IPS DF 4.7 (cell line): ENCODE results near the gene PDE3A.

Source experiments
- DNase-seq: peaks from one replicate; pipeline ENCODE4 v3.0.0-alpha.2; 2013; ENCODE audit warnings: low spot score; ENCODE audit errors: extremely low read depth

Gene PDE3A

DNA sequence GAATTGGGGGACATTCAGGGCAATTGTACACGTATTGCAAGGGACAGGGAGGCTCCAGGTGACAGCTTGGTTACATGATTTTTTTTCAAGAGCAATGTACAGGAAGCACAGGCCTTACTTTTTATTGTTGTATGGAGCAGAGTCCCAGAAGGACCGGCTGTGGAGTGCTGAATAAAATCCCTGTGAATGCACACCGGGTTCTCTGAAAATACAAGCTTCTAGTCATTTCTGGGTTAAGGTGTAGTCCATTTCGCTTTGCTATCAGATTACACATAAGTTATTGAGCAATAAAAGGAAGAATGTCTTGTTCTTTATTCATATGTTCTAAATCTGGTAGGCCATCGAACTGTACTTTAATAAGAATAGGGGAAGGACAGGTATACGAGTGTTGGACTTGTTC, 52.2 kb downstream of the PDE3A start:
- no peak for DNase-seq

DNA sequence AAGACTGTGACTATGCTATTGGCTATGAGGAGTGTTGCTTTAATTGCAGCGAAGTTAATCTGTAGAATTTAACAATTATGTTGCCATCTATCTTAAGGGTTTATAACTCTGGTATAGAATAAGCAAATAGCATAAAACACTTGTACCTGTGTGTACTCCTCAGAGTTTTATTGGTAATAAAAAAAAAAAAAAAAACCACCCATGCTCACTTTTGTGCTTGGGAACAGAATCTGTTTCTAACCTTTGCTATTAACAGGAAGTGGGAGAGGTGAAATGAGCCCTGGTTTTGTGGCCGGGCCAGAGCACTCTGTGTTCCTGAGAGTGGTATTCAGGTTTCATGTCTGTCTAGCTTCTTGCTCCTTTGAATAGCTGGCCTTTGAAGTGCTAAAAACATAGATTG, 53.1 kb downstream of the PDE3A start:
- no peak for DNase-seq

DNA sequence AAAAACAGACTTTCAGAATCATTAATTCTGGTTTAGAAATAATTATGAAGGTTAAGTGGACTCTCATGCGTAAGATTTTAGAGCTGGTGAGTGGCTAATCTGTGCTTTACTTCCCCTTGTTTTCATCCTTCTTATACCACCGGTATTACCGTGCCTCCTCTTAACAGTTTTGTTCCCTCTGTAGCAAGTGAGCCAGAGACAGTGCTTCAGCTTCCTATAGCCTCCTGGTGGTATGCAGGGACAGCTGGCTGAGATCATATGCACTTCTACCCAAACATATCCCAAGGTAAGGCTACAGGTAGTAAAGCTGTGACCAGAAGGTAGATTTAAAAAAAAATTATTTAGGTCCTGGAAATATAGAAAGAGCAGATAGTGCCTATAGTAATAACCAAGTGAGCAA, 55.2 kb downstream of the PDE3A start:
- no peak for DNase-seq

DNA sequence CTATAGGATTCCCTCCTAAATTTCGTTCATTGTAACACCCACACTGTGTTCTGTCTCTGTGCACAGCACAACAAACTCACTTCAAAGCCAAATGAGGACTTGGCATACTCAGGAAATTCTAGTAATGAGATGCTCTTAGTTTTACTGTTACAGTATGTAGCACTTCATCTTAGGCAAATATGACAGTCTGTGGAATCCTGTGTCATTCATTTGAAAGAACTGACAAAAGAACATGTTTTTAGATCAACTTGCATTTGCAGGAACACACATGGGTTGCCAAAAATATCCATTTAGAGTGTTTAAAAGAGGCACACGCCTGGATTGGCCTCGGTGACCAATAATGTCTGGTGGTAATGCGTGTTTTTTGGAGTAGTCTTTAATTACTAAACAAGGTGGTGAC, 56.5 kb downstream of the PDE3A start:
- no peak for DNase-seq

DNA sequence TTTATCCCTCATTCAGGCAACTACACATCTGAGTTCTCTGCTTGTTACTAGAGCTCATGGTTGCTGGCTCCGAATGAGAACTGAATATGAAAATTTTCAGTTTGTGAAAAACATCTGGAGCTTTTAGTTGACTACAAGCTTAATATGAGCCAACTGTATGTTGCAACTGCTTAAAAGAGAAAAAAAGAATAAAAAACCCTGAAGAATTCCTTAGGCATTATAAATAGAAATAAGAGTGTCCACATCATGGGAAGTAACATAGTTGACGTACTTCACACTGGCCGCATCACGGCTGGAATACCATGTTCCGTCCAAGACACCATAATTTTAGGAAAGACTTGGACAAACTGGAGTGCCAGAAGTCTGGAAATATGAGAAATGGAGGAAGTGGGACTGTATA, 57.9 kb downstream of the PDE3A start:
- no peak for DNase-seq

DNA sequence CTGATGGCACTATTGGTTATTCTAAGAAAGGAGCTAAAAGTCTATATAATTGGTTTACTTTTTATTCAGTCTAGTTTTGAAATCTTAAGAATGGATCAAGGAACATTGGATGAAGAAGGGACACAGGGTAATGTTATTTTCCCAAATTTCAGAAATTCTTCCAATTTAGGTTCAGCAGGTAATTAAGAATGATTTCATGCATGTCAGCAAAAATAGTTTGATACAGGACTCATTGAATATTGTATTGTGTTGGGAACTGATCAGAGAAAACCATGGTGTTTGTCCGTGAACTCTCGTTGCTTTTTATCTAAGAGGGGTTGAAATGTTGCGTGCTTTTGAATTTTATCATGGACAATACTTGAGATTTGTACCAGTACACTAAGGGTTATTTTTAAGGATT, 58.6 kb downstream of the PDE3A start:
- DNase-seq: no peak

DNA sequence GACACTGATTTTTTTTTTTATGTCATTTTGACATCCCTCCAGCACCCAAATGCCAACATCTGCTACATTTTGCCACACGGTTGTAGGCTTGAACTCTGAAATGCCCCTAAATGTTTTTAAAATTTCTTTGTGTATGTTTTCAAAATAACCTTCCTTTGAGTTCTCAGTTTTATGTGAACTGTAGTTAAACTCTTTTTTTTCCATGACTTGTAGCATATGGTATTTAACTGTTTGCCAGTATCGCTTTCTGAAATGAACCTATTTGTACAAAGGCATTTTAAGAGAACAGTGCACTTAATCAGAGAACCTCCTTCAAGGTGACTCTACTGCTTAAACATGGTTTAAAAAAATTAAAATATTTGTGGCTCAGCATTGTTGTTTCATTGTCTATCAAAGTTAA, 61.5 kb downstream of the PDE3A start:
- no peak for DNase-seq

DNA sequence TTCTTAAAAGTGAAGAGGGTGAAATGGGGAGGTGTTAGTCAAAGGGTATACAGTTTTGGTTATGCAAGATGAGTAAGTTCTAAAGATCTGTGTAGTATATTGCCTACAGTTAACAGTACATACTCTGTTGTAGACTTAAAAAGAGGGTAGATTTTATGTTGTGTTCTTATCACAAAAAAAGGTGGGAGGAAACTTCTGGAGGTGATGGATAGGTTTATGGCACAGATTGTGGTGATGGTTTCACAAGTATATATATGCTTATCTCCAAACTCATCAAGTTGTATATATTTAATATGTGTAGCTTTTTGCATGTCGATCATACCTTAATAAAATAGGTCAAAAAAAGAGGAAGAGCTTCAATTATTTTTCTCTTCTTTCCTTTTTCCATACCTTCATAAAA, 64.0 kb downstream of the PDE3A start:
- DNase-seq: no peak

DNA sequence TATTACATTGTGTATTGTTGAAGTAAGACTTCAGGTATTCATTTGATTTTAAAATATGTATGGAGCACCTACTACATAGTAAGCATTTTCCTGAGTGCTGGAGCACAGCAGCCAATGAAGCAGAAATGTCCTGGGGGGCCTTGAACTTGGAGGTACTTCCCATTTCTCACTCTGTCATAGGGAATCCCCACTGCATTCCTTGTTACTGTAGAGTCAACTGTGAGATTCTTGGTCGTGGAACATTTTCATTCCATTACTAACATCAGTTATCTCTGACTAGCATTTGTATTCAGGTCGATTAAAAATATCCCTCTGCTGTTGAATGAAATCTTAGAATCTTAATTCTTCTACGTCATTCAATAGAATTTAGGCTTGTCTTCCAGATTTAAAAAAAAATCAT, 66.7 kb downstream of the PDE3A start:
- no peak for DNase-seq

DNA sequence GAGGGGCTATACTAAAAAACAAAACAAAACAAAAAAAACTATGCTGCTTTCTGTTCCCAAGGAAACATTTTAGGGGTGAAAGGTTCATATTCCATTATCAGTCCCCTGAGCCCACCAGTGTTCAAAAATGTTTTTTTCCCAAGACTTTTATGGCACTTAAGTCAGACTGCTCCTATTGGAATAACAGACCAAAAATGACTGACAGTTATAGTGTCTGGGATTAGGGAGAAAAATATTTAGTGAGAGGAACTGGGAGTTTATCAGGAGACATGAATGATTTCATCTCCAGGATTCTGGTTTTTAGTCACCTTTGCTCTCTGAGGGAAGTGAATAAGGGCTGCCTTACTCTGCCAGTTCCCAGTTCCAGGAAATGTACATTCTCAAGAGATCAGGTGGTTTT, 68.0 kb downstream of the PDE3A start:
- DNase-seq: no peak

DNA sequence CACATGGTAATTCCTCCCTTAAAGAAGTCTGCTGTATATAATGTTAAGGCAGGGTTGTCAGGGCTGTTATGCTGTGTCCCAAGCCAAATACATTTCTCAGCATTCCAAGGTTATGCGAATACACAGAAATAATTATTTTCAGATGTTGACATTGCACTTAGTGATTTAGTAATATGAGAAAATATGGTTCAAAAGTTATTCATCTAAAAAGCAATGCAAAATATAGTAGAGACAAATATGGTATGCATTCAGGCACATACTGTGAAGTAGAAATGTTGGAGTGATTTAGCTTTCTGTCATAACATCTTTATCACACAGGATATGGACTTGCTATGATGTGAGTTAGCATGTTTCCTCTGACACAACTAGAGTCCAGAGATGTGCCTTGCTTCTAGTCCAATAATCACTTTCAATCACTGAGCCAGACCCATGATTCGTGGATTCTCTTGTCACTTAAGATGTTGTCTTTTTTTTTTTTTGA, 70.0 kb downstream of the PDE3A start:
- DNase-seq: no peak

DNA sequence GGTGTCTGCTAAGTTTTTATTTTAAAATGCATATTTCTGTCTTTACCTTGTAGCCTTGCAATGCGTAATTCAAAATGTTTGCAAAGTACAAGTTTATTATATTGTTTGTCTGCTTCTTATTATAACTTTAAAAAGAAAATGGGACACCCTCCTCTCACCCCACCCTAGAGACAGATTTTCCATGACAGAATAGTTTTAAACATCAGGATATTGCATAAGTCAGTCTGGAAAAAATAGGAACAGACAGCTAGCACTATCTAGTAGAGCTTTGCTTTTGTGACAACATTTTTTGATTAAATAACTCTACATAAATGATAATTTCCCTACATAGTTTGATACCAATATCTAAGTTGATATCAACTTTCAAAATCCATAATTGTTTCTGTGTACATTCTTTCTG, 71.3 kb downstream of the PDE3A start:
- DNase-seq: no peak

DNA sequence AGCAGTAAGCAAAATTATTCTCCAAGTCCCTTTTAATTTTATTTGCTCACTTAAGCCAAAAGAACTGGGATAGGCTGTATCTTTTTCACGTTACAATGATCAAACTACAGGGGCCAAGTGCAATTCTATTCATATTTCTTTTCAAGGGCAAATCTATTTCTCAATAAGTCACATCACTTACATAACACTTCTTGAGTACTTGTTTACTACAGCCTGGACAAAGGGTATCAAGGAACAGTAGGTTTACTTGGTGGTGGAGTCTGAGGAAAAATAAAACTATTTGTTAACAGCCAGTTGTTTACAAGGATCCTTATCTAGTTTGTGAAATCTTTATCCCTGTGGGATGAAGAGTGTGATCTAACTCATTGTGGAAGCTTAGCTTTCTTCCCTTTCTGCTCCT, 72.1 kb downstream of the PDE3A start:
- DNase-seq: no peak

DNA sequence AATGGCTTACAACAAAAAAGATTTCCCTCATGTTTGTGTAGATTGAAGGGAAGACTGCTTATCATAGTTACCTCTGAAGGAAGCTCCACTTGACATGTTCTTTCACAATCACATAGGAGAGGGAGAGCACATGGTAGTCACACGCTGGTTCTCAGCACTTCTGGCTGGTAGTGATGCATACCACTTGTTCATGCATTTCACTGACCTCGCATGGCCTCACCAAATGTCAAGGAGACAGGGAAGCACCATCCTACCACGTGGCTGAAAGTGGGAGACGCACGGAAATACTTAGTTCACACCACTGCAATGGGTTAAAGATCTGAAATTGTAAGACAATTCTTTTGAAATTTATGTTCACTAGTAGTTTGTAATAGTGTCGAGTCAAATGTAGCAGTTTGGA, 74.0 kb downstream of the PDE3A start:
- no peak for DNase-seq

DNA sequence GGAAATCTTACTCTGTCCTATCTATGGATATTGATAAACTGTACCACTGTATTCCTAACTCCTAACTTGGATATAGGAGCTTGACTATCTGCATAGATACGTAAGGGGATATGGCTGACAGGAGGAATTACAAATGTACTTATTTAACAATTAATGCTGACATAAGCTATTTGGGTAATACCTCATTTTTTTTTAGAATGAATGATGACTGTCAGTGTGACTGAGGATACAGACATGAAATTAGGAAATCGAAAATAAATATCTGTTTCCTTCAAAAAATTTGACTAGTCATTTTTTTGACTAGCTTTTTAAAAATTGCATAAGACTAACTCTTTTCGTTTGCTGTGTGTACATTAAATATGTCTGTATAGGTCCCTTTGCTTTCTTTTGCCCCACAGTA, 74.9 kb downstream of the PDE3A start:
- no peak for DNase-seq

DNA sequence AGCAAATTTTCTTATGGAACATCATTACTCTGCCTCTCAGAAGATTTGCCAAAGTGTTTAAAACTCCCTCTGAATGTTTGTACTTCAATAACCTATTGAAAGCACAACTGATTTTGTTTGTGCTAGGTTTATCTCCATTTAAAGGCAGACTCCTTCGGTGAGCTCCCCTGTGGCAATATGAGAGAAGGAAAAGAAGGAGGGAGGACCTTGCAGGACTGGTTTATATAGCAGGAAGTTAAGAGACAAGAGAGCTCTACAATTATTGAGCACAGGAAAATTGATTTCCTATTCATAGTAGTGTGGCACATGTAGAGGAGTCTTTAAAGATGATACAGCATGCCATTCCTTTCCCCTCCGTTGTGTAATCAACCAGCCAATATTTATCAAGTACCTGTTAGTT, 75.5 kb downstream of the PDE3A start:
- no peak for DNase-seq

DNA sequence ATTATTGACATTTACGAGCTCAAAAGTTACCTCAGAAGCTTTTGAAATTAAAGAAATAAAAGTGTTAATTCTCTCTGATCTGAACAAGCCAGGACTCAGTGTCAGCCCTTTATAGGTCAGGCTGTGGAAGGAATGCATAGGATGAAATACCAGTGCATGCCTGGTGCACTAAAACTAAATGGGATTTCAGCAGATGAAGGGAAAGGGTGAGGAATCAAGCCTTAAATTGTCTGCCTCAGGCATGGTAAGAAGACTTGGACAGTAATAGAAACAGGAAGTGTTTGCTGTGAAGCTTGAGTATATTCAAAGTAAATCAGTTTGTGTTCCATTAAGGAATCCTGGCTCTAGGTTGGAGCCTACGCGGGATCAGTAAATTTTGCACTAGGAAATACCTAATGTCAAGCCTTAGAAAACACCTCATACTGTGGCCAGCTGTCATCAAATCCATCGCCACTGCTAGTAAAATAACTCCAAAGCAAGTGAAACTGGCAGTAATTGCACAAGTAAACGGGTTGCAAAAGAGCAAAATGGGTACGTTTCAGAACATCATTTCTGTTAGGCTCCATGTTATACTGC, 76.3 kb downstream of the PDE3A start:
- no peak for DNase-seq

DNA sequence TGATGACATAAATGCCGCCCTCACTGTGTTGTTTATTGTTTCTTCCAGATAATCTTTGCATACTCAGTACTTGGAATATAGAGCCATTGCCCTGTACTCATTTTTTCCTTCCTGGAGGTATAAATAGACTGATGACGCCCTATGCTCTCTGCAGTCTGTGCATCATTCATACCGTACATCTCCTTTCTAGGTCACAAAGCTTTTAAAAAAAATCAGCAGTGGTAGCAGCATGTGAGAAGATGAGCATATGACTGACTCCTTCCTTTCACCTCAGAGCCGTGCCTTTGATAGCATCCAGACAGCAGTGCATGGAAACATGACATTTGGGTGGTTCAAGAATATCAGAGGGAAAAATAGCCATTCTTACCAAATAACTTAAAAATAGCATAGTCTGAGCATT, 77.3 kb downstream of the PDE3A start:
- no peak for DNase-seq

DNA sequence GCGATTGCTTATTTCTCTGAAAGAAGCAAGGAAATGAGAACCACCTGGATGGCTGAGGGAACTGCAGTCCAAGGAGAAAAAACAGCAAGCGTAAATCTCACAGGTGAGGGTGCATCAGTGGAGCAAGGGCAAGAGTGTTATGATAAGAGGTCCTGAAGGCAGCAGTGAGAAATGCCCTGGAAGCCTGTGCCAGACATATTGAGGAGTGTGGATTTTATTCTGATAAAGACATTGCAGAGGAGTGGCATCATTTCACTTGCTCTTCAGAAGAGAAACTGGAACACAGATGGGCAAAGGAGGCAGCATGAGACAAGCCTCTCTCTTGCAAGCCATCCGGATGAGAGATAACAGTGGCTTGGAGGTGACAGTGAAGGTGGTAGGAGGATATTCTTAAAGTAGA, 78.5 kb downstream of the PDE3A start:
- DNase-seq: no peak

DNA sequence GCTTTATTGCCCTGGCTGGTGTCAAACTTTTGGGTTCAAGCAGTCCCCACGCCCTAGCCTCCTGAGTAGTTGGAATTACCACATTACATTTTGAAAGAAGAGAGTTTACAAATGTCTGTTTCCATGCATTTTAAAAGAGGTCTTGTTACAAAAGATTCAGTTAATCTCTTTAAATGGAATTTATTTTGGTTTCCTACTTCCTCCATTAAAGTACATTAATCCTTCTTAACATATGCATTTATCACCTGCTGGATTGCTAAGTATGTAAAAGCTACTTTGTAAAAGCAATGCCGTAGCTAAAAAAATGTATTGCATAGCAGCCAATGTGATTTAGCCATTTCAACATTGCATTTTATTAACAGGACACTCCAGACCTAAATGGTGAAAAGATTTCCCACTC, 80.4 kb downstream of the PDE3A start:
- no peak for DNase-seq

DNA sequence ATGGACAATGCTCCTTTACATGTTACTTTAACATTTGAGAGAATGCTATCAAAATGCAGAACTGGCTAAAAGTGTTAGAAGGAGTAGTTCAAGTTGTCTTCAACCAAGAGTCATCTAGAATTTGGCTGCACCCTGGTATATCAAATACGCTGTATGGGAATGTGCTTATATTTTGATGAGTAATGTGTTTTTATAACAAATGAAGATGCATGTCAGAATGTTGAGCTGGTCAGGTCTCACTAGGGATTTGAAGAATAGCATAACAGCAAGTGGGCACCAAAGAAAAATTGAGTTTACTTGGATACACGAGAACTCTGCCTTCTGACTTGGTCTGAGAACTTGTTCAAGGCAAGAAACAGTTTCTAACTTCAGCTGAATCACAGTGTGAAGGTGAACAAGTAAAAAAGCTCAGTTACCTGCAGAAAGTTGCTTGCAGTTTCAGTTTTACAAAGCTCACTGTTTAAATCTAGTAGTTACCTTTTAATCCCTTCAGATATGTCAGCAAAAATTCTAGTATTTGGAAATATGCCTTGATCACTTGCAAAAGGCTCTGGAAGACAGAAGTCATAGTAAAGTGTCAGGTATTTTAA, 82.3 kb downstream of the PDE3A start:
- no peak for DNase-seq

DNA sequence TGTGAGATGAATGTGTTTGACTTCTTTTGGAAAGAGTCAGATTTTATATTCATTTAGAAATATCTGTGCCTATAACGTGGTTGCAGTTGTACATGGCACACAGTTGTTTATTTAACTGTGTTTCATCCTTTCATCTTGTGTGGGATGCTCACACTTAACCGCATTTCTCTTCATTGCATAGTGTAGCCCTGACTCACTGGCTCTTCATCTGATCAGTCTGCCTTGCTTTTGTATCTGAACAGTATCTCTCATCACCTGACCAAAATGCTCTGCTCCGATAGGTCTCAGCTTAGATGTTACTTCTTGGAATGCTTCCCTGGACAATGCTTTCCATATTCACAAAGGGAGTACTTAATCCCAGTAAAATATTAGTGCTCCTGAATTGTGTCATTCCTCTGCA, 83.4 kb downstream of the PDE3A start:
- DNase-seq: no peak

DNA sequence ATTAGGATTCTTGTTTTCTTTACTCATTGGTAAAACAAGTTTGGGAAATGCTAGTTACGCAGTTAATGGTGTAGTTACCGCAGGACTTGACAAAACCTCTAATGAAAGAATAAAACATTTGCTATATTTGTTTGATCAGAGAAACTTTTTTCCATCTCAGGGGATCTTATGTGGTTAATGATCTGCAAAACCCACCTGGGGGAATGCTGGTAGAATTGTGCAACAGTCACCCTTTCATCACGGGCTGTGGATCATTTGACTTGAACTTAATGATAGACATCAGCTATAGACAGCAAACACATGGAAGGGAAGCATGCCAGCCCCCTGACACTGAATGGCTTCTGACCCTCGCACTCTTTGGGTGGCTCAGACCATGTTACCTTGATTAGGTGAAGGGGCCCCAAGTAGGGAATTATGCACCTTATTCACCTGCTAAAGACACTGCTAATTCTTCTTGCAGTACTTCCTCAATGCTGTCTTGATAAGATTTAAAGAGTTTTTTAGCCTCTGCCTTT, 84.2 kb downstream of the PDE3A start:
- DNase-seq: no peak
